Measurements from ENCODE around the gene FOXL1. TPM values are rescaled to one million over a fixed set of nuclear protein-coding genes. Genes with fewer than 3 reads are reported as not detected.
"Not testable (repeated sequence)": the region's sequence is repeated elsewhere in the genome, so short reads cannot be mapped to it uniquely, and the experiment has no call there.

The FOXL1 gene
- total RNA-seq, 4 donors from 2014 or later, result 0.09 to 1.3 (median 0.43) TPM

GRCh38 chr16:86584071-86584685 lies 5.8 kb downstream of the FOXL1 start:
- no peak for TF ChIP-seq CTCF (IDR thresholded peaks at IDR 0.05)
- ATAC-seq (ENCODE audit: low FRiP score), result no peak

DNA sequence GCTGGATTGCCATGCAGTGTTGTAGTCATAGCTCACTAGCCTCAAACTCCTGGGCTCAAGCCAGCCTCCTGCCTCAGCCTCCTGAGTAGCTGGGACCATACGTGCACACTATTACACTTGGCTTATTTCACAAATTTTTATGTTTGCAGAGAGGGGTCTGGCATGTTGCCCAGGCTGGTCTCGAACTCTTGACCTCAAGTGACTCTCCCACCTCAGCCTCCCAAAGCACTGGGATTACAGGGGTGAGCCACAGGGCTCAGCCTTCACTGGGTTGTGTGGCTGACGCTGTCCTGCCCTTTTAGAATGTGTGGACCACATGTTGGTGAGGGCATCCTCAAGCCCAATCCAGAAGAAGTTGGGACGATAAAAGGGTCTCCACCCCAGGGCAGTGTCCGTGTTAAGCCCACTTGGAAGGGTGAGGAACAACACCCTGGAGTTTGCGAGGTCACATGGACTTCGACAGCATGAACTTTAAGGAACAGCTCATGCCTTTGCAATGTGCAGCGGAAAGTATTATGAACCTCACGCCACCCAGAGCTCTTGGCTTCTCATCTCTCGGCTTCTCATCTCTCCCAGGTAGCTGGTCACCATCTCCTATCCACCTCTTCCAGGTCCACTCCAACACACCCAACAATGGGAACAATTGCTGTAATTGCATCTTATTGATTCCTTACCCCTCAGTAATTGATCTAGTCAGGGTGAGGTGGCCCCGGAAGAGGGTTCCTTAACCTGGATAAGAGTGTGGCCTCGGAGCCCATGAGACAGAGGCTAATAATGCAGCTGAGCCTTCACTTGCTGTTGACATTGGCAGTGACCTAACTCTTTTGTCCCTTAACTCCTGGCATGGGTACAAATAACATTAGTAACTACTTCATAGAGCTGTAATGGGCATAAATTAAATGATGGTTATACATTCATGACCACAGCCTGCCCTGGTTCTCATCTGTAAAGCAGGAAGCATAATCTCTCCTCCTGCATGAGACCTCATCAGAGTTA lies 6.7 kb downstream of the FOXL1 start:
- TF ChIP-seq CTCF (IDR thresholded peaks at IDR 0.05), result no peak
- DNase-seq (ENCODE audit: low spot score) (no peak), ATAC-seq (ENCODE audit: low FRiP score) (no peak)

More at GRCh38 chr16:86584071-86584685, 5.8 kb downstream of the FOXL1 start:
- DNase-seq (ENCODE audit: low spot score), result no peak

DNA sequence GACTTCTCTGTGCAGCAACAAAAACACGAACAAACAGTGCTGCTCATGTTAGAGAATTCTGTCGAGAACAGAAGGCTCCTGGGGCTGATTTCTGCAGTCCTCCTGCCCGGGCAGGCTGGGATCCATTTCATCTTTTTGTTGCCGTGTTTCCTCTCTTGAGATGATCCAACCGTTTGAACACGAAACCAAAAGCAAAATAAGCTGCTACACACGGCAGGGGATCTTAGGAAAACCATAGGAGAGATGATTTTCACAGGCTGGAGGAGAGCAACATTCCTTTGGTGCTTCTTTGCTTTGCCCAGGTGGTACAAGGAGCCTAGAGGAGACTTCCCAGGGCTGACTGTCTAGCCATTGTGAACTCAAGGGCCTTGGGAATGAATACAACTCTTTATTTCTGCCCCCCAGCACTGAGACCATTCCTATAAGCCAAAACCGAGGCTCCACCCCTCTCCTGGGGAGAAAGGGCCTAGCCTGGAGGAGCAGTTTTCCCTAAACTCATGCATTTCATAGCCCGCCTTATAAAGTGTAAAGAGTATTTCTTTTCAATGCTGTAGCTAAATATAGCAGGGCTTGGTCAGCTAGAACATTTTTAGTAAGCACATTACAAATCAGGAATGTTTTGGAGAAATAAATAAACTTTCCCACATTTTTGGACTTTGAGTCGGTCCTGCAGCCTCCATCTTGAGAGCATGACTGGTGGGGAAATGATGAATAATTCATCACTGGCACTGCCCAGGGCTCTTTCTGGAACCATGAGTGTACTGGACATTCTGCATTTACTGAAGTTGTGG lies 7.7 kb downstream of the FOXL1 start:
- ATAC-seq (ENCODE audit: low FRiP score) (no peak), DNase-seq (ENCODE audit: low spot score) (no peak)
- TF ChIP-seq CTCF (IDR thresholded peaks at IDR 0.05), result no peak

DNA sequence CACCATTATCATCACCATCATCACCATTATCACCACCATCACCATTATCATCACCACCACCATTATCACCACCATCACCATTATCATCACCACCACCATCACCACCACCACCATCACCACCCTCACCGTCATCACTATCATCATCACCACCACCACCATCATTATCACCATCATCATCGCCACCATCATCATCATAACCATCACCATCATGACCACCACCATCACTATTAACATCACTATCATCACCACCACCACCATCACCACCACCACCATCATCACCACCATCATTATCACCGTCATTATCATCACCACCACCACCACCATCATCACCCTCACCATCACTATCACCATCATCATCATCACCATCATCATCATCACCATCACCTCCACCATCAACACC lies 9.1 kb downstream of the FOXL1 start:
- no peak for ATAC-seq (ENCODE audit: low FRiP score)

DNA sequence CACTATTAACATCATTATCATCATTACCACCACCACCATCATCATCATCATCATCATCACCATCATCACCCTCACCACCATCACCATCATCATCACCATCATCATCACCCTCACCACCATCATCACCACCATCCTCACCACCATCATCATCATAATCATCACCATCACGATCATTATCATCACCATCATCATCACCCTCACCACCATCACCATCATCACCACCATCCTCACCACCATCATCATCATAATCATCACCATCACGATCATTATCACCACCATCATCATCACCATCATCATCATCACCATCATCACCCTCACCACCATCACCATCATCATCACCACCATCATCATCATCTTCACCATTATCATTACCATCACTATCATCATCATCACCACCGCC lies 9.6 kb downstream of the FOXL1 start:
- not testable (repeated sequence) for DNase-seq (ENCODE audit: low spot score); ATAC-seq (ENCODE audit: low FRiP score)

More for the DNA sequence above, 9.1 kb downstream of the FOXL1 start:
- DNase-seq (ENCODE audit: low spot score), result no peak
- TF ChIP-seq CTCF (IDR thresholded peaks at IDR 0.05), result no peak

DNA sequence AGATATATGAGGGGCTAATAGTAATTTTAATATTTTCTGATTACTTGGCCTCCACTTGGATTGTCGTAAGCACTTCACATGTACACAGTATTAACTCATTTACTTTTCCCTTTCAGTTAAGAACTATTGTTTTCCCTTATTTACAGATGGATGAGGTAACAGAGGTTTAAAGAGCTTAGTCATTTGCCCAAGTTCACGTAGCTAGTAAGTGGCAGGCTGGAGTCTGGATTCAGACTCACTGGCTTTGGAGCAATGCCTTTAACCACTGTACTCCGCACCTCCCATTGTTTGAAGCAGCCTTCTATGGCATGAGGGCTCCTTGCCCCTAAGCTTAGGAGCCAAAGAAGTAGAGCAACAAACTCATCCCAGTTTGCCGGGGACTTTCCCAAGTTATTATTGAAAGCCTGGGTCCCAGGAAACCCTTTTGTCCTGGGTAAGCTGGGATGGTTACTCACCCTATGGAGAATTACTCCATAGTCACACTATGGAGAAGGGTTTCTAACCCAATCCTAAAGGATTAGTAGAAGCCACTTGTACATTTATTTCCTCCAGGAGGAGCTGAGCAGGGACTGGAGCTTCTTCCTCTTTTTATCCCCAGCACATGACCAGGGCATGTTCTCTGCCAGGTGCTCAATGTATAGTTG lies 12.3 kb downstream of the FOXL1 start:
- no peak for ATAC-seq (ENCODE audit: low FRiP score)
- no peak for DNase-seq (ENCODE audit: low spot score)
- TF ChIP-seq CTCF (IDR thresholded peaks at IDR 0.05), result no peak

Measured in omental fat pad (tissue), 4 donors.